ENCODE data around the gene CAPN14.

DNA sequence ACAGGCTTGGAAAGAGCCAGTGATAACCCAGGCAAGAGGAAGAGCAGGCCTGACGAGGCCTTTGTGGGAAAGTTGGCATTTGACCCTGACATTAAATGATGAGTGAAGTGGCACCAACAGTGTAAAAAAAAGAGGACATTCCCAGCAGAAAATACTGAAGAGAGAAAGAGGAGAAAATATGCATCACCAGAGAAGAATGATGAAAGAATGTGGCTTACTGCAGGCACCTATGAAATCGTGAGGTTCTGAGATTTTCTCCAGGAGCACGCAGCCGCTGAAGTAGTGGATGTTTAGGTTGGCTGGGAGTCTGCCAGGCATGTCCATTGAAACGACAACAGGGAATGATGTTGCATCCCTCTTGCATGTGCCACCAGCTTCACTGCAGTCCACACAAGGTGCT lies 30.4 kb upstream of the CAPN14 start:
- TF ChIP-seq, protein P1, sequence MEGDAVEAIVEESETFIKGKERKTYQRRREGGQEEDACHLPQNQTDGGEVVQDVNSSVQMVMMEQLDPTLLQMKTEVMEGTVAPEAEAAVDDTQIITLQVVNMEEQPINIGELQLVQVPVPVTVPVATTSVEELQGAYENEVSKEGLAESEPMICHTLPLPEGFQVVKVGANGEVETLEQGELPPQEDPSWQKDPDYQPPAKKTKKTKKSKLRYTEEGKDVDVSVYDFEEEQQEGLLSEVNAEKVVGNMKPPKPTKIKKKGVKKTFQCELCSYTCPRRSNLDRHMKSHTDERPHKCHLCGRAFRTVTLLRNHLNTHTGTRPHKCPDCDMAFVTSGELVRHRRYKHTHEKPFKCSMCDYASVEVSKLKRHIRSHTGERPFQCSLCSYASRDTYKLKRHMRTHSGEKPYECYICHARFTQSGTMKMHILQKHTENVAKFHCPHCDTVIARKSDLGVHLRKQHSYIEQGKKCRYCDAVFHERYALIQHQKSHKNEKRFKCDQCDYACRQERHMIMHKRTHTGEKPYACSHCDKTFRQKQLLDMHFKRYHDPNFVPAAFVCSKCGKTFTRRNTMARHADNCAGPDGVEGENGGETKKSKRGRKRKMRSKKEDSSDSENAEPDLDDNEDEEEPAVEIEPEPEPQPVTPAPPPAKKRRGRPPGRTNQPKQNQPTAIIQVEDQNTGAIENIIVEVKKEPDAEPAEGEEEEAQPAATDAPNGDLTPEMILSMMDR (IDR thresholded peaks at IDR 0.05; ENCODE audit: low read length), result no peak
- TF ChIP-seq EZH2 (optimal IDR thresholded peaks at IDR 0.05; ENCODE audit: low read depth, low read length), result no peak
- TF ChIP-seq EZH2phosphoT487 (IDR thresholded peaks at IDR 0.05; ENCODE audit: low read length), result no peak

Measured in MM.1S (cell line).